Right hindlimb (tissue), 1 donor: ENCODE measurements around the gene ANO10.
"Not testable (repeated sequence)": the region's sequence is repeated elsewhere in the genome, so short reads cannot be mapped to it uniquely, and the experiment has no call there.

Experiments
- DNase-seq: peaks from one replicate; pipeline ENCODE4 v3.0.0-alpha.2; 2018

ANO10 gene

GRCh38 chr3:43627360-43627759 is 5.5 kb upstream of the ANO10 start:
- no peak for DNase-seq

- no peak for DNase-seq
Measured at GRCh38 chr3:43624619-43625305, 3.0 kb upstream of the ANO10 start.

GRCh38 chr3:43620831-43621655 is 768 bp downstream of the ANO10 start:
- DNase-seq, result no peak

GRCh38 chr3:43619588-43619987 is 2.2 kb downstream of the ANO10 start:
- no peak for DNase-seq

GRCh38 chr3:43618142-43618541 is 3.7 kb downstream of the ANO10 start:
- no peak for DNase-seq

GRCh38 chr3:43616034-43616433 is 5.8 kb downstream of the ANO10 start:
- DNase-seq, result no peak

- no peak for DNase-seq
Measured at GRCh38 chr3:43615133-43615532, 6.7 kb downstream of the ANO10 start.

DNA sequence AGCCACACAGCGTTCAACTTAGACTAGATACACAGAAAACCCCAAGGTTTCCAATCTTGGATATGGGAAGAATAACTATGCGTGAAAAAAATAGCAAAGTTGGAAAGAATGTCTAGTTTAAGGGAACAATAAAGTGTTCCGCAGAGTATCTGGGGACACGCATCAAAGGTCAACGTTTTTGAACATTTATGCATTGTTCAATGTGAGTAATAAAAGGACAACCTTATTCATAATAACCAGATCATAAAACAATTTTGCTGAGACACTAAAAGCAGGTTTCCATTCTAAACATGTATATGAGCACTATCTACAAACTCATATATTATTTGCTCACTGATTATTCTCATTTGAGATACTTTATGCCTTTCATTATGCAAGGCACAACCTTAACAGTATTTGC is 7.8 kb downstream of the ANO10 start:
- DNase-seq, result no peak

DNA sequence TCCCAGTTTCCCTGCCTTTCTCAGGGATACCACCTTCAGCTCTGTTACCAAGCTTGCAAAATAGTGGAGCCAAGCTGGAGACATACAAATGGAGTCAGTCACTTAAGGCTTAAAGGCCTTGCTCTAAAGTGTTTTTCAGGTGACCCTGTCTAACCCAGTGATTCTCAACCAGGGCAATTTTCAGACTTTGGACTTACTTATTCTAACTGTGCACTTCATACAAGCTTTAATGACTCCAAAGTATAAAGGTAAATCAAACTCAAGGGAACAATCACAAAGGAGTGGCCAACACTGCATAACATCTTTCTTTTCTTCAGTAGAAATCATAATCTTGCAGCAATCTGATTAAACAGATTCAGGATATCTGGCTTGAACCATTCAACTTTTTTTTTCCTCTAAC is 9.4 kb downstream of the ANO10 start:
- no peak for DNase-seq

DNA sequence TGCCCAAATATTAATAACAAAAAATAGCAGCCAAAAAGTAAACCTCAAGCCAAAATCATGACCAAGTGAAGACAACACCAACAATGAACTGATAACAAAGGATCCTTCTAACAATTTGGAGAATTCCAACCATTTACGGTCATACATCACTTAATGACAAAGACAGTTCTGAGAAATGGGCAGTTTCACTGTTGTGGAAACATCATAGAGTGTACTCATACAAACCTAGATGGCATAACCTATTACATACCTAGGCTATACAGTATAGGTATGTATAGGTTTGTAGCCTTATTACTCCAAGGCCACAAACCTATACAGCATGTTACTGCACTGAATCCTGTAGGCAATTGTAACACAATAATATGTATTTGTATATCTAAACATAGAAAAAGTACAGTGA is 12.4 kb downstream of the ANO10 start:
- no peak for DNase-seq

GRCh38 chr3:43608751-43609150 is 13.1 kb downstream of the ANO10 start:
- DNase-seq, result no peak

- no peak for DNase-seq
Measured at GRCh38 chr3:43606284-43606683, 15.5 kb downstream of the ANO10 start.

DNA sequence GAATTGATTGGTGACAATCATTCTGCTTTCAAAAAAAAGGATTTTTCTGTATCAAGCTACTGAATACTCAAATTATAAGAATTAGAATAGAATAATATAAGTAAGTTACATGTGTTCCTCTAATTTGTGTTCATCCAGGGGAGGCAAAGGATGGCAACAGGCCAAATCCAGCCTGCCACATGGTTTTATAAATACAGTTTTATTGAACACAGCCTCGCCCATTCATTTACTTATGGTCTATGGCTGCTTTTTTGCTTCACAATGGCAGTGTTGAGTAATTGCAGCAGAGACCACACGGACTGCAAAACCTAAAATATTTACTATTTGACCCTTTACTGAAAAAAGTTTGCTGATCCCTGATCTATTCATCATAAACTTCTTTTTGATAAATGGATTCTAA is 21.9 kb downstream of the ANO10 start:
- not testable (repeated sequence) for DNase-seq

DNA sequence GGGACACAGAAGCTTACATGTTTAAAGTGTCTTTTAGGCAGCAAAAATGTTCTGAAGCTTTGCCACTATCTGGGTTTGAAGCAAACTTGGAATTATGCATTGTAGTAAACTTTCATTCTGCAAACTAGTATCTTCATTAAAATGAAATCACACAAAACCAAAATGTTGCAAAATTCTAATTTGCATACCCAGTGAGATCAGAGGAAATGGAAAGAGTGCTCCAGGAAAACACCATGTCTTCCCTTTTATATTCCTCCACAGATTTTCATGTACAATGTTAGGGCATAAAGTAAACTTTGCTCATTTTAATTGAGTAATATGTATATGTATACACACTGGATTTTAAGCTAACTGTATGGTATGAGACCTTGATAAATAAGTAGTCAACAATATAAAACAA is 23.9 kb downstream of the ANO10 start:
- no peak for DNase-seq

DNA sequence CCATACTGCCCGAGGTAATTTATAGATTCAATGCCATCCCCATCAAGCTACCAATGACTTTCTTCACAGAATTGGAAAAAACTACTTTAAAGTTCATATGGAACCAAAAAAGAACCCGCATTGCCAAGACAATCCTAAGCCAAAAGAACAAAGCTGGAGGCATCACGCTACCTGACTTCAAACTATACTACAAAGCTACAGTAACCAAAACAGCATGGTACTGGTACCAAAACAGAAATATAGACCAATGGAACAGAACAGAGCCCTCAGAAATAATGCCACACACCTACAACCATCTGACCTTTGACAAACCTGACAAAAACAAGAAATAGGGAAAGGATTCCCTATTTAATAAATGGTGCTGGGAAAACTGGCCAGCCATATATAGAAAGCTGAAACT is 25.6 kb downstream of the ANO10 start:
- not testable (repeated sequence) for DNase-seq

DNA sequence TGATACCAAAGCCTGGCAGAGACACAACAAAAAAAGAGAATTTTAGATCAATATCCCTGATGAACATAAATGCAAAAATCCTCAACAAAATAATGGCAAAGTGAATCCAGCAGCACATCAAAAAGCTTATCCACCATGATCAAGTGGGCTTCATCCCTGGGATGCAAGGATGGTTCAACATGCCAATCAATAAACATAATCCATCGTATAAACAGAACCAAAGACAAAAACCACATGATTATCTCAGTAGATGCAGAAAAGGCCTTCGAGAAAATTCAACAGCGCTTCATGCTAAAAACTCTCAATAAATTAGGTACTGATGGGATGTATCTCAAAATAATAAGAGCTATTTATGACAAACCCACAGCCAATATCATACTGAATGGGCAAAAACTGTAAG is 26.5 kb downstream of the ANO10 start:
- not testable (repeated sequence) for DNase-seq

- DNase-seq, result not testable (repeated sequence)
Measured at GRCh38 chr3:43593588-43593987, 28.2 kb downstream of the ANO10 start.

GRCh38 chr3:43591866-43592265 is 29.9 kb downstream of the ANO10 start:
- not testable (repeated sequence) for DNase-seq

- DNase-seq, result no peak
Measured at GRCh38 chr3:43587303-43587702, 34.5 kb downstream of the ANO10 start.

GRCh38 chr3:43584043-43584826 is 37.6 kb downstream of the ANO10 start:
- no peak for DNase-seq

GRCh38 chr3:43583481-43583880 is 38.3 kb downstream of the ANO10 start:
- DNase-seq, result no peak

- DNase-seq, result no peak
Measured at GRCh38 chr3:43582866-43583265, 38.9 kb downstream of the ANO10 start.

DNA sequence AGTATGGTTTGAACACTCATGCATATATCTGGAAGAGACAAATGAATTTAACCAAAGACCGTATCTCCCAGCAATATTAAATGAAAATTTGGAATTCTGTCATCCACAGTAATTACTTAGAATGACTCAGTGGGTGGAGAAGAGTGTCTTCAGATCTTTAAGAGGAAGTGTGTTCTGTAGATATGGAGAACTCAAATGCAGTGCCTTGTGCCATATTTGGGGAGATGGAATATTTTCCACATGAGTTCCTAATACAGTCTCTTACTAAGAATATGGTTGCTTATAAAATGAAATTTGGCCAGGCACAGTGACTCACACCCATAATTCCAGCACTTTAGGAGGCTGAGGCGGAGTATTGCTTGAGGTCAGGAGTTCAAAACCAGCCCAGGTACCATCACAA is 40.5 kb downstream of the ANO10 start:
- DNase-seq, result no peak

DNA sequence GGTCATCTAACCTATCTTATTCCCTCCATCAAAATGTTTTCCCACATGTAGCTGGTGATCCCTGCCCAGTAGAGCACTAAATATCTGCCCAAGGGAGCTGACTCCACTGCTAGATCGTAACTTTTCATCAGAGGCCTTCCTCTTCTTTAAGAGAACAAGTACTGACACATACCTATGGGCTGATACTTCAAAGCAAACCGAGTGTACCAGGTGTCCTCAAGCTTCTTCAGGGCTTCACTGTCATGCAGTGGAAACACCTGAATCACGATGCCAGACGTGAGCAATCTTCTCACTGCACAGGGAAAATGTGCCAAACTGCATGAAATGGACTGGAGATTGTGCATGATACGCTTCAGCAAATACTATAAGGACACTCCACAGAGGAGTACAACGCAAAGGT is 41.6 kb downstream of the ANO10 start:
- DNase-seq, result no peak
